NCI-H345 (cell line): ENCODE data around the gene KCNMA1.

Experiments used
- DNase-seq: peaks from one replicate; lab custom pipeline; 2025; lab: John Stamatoyannopoulos, UW

KCNMA1 gene

DNA sequence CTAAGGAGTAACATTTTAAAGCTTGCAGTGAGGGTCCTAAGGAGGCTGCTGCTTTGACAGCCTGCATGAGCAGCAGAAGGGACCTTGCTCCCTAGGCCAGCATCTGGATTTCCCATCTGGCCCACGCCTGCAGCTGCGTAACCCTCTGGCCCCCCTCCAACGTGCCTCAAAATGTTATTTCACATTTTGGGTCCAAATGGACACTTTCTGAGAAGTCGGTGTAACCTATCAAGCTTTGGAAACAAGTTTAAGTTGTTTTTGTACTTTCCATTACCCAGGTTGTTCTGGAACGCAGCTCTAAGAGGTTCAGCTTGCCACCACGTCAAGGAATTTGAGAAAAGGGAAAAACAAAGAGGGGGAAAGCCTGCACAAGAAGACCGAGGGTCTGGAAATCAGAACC lies 338.3 kb downstream of the KCNMA1 start:
- DNase-seq: no peak

DNA sequence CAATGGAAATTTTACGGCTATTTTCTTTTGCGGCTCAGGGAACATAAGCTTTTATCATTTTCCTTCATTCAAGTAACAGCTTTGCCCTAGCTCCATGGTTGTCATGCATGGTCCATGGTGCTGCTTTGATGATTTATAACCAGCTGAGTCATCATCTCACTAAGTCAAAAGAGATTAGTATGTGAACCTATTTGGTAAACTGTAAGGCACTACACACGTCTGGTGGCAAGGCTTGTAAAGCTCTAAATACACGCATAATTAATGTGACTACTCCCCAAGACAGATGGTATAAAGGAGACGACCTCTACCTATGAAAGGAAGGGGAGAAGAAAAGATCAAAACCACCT lies 340.2 kb downstream of the KCNMA1 start:
- no peak for DNase-seq

DNA sequence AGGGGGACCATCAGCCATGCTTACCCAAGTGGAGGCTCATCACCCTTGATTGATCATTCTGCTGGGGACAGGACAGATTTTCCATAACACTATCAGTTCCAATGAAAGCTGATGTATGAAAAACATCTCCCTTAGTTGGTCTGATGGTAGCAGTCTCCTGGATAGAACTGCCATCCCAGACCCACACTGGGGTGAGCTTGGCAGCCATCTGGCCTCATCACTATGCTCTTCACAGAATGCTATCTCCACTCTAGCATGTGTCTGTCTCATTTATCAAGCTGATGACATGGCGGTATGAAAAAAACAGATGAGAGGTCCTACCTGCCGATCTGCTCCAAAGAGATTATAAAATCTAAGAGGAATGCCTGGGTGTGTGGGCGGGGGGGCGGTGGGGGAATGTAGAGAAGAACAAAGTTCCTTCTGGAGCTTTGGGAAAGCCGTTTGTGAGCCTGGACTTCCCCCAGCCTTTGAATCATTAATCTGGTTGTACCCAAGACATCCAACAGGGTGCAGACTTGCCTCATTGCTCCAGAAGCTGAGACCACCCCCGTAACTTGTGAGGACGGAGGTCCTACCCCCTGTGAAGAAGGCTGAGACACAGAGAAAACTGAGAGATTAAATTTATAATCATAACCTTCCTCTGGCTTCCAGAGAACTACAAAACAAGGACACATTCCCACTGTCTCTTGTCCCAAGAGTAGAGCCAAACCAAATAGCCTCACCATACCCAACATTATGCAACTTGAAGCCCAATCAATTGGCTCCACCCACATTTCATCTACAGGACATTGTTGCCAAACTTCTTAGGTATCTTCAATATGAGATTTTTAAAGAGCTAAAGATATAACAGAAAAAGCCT lies 340.8 kb downstream of the KCNMA1 start:
- DNase-seq: no peak

DNA sequence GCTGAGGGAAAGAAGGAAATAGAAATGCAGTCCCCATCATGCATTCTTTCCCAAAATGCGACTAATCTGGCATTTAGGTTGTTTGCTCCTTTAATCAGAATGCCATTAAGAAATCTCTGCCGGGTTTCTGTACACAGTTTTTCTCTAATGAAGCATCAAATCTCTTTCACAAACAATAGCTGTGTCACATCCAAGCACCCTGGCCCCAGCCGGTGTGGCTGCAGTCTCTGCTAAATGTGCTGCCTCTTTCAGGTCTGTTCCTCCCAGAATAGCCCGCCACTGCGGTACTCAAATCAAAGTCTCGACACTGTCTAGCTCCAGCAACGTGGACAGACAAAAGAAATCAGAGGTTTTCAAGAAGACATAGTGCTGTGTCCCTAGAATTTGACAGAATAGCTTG lies 343.8 kb downstream of the KCNMA1 start:
- no peak for DNase-seq

DNA sequence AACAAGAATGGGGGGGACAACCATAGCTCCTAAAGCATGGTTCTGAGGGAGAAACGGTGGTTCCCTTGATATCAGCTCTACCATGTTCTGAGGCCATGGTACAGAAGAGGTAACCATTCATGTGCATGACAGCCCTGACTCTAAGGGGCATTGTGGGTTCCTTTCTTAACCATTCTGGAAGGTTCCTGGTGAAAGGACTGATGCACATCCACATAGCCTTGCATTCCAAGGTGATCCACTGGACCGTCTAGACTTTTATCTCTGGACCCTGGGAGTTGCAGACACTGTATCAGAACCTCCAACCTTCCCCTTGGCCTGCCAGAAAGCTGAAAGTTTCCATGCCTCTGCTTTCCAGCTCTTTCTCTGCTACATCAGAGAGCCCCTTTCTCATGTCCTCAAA lies 344.3 kb downstream of the KCNMA1 start:
- DNase-seq: no peak

DNA sequence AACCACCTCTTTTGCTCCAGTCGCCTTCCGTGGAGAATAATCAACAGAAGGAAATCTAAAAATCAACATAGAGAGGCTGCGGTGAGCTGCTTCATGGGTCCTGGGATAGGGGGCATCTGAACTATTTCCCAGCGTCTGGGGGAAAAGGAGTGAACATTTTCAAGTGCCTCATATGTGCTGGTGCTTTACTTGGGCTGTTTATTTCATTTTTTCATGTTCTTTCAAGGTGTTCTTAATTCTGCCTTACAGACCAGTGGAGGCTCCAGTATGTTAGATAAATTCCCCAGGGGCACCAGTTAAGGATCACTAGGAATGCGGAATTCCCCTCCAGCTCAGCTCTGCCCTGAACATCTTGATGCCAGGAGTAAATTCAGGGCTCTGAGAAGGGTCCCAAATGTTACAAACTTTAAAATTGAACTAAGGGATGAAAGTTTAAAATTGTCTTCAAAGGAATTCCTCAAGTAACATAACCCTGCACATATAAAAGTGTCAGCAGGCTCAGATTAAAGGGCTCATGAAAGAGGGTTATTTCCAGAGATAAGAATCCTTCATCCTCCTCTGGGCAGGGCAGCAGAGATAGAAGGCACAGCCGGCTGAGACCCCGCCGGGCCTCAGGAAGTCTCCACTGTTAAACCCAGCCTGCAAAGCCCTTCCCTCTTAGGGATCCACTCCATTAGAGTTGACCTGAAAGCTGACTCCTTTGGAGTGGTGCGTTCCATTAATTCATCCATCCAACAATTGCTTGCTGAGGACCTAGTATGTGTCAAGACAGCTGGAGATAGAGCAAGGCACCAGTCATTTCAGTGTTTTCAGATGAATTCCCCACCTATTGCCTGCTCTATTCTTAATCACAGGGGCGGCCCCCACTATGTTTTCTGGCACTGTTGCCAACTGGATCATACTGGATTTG lies 345.8 kb downstream of the KCNMA1 start:
- no peak for DNase-seq

DNA sequence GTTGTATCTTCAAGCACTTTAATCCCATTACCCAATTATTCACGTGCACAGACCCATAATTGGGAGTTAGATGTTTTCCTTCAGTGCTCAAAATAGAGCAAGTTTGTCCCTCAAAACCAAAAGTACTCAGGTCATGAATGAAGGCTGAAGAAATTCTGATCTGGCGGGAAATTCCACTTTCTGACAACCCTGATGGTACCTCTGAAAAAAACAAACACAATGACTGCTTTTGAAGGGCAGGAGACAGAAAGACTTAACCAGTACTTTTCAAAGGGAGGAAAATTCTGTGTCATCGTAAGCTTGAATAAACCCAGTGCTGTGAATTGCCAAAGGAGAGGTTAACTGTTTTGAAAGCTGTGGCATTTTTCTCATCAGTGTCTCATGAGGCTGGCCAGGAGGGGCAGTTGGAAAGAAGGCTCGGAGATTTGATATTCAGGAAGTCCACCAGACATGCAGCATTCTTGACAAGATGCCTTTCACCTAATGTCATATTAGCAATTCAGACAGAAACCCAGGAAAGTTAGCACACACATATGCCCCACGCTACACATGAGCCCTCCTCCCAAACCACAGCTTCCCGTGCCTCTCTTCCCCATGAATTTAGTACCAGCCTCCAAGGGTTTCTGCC lies 347.0 kb downstream of the KCNMA1 start:
- DNase-seq: no peak

DNA sequence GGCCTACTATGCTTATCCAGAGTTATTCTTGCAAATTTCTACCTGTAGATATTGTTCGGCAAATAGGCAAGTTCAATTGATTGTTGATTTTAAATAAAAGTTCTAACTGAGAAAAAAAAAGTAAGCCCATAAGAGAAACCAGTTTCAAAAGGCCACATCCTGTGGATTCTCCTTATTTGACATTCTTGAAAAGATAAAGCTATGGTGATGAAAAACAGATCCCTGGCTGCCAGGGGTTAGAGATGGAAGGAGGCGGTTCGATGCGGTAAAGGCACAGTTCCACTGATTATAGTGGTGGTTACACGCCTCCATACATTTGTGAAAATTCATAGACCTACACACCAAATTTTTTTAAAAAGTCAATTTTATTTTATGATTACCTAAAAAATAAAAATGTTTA lies 347.8 kb downstream of the KCNMA1 start:
- no peak for DNase-seq

DNA sequence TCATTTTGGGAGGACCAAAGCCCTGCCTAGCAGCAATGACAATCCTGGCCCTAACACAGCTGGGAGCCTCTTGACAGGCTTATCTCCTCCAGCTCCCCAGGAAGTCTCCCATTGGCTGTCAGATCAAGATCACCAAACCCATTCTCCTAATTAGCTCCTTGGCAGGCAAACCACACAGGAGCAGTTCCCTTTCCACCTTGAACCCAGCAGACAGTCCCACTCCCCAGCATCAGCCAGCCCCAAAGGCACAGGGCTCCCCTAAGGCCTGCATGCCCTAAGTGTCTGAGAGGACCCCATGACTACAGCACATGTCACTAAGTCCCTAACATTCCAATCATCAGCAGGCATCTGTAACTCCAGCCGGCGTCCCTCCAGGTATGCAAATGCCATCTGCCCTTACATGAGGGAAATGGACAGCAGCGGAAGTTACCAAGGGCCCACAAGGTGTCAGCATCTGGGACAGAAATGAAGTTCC lies 348.5 kb downstream of the KCNMA1 start:
- no peak for DNase-seq

DNA sequence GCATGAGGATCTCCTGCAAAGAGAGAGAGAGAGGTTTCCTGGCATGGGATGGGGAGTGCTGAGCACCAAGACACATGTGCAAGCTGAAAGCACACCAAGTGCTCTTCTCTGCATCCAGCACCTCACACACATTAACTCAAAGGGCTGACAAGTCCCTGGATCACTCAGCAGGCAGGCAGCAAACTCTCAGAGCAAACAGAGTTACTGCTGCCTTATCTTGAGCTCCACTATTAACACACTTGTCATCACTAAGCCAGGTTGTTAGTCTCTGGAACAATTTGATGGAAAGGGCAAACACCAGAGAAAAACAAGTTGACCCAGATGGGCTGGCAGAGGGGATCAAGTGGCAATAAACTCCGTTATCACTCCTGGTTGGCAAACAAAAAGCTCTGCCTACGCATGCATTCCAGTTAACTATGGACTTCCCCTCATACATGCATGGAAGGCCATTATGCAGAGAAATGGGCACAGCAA lies 349.9 kb downstream of the KCNMA1 start:
- no peak for DNase-seq

DNA sequence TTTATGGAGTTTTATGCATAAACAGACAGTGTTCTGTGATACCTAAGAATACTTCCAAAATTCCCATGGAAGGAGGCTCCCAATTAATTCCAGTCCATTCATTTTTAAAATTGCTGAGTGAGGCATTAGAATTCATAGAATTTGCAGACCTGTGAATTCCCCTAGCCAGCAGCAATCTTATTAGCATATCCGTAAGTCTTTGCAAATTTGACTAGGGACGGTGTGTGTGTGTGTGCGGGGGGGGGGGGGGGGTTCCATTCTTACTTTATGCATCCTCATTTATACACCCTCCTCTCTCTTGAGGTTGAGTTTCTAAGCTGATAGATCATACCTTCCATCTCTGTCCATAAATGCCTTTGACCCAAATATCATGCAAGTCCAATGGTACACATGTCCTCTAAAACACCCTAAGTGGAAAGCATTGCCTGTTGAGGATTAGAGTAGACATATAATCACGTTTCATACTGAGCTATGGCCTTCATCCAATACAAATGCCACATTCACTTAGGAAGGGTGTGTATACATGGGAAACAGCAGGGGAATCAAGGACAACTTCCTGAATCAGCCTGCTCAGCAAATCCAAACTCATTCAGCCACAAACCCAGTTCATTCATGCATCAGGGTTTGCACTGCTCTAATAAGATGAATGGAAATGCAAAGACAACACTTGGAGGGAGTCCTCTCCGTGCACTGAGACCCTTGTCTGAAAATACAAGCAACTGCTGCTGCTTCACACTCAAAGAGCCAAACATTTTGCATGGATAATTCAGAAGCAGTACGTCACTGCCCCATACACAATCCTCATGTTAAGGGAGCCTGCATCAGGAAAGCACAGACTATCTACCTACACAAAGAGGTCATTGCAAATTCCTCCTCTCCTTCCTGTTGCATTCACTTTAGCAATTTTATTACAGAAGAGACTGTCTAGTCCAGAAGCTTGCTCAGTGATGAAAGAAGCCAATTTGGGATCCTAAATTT lies 350.8 kb downstream of the KCNMA1 start:
- peak; percentile 29 for DNase-seq

DNA sequence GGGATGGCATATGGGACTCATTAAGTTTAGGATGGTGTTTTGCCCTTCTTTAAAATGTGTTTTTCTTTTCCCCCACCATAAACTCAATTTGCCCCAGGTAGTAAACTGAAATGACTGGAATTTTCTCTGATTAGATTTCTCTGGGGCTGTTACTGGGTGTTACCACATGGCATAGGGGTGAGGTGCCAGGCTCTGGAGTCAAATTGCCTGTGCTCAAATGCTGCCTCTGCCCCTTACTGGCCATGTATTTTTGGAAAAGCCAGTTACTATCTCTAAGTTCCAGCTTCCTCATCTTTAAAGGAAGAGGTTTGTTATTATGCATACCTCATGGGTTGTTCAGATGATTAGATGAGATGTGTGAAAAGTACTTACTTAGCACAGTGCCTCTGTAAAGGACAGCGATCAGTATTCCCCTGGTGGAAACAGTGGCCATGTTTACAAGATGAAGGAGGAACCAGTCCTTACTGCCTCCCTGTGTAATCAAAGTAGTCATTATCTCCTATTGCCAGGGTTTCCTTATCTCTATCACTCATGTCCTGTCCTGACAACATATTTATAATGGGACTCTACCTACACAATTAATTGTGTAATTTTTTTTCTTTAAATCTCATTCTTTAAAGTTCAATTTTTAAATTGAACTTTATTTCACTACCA lies 352.0 kb downstream of the KCNMA1 start:
- DNase-seq: no peak

DNA sequence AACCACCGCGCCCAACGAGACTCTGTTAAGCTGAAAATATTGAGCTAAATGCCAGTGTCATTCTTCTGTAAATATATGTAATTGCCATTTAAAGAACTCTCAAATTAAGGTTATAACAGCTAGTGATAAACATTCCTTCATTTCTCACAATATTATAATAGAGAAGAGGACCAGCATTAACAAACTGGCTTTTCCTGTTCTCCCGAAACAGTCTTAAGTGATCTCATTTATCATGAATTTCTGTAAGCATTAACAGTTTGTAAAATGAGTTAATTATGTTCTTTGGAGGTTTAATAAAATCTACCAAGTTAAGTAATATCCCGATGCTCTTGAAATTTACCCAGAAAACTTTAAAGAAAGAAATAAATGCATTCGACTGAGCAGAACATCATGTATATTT lies 352.8 kb downstream of the KCNMA1 start:
- no peak for DNase-seq

DNA sequence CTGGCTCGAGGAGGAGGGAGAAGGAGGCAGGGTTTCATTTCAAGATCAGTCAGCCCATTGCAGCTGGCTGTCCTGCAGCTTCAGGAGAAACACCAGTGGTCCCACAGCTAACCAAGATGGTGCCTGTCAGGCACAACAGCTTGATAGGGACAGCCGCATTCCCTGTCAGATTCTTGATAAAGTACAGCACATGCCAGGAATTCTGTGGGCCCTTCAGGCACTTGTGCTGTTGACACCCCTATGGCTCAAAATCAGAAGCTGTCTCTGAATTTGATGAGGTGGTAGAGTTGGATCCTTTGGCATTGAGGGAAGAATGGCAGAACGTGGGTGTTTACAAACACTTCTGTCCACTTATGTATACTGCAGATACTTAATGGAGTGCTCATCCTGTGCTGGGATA lies 354.3 kb downstream of the KCNMA1 start:
- no peak for DNase-seq

DNA sequence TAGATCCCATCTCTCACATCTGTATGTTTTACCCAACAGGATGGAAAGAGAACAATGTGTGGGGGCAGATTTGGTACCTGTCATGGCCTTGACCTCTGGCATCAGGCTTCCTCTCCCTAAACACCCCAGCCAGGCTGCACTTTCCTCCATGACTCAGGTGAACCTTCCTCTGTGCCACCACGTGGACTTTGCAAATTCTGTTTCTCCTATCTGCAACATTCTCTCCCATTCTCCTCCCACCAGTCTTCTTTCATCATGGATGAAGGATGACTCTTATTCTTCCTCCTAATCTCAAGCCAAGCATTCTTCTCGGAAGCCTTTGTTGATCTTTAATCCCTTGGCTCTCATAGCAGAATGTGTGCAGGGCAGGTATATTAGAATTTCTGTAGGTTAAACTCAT lies 355.4 kb downstream of the KCNMA1 start:
- no peak for DNase-seq

DNA sequence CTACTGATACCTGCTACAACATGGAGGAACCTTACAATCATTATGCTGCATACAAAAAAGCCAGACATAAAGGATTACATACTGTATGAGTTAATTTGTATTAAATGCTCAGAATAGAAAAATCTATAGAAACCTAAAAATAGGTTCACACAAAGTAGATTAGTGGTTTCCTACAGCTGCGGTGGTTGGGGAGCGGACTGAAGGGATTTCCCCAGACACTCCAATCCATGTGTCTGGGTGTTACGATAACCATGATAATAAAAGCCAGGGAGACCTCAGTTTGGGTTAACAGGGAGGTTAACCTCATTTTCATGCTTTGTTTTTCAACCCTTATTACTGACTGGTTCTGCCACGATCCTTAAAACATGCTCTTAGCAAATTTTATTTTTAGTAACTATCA lies 355.9 kb downstream of the KCNMA1 start:
- no peak for DNase-seq

DNA sequence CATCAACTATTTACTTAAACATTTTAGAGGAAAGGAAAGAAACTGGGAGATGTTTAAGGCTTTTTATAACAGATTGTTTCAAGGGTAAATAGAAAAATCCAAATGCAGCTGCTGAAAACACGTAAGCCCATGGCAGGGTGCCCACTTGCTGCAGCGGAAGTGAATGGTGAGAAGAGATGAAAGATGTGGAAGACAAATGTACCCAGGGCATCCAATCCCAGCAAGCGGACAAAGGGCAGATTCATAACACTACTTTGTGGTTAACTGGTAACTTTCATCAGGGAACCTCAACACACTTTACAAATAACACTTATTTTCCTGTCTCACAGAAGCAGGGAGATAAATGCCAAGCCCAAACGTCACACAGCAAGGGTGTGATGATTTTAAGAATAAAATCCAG lies 358.4 kb downstream of the KCNMA1 start:
- DNase-seq: peak; percentile 58

DNA sequence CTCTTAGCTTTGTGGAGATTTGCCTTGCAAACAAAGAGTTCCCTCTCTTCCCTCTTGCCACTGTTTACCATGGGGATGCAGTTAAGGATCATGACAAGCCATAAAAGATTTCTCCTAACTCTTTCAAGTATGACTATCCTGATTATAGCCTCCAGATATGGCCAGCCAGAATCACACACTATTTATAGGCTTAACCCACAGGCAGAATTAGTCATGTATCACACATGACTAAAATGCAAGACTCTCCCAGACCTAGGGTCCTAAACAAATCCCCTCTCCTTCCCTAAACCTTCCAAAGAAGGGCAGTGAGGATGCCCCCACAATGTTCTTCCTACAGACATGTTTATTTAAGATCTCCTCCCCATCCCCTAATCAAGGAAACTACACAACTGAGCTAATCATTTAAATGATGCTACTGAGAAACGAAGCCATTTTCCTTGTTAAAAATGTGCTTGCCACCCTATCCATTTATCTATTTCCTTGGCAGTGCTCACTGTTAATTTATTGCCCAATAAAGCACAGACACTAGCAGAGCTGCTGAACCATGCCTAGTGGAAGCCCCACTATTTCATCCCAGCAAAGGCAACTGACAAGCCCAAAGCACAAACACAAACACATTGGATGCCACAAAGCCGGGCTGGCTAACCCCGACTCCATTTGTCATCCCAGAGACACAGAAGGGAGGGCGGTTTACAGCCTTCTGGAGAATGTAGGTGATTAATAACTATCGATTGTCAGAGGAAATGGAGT lies 363.4 kb downstream of the KCNMA1 start:
- DNase-seq: no peak

DNA sequence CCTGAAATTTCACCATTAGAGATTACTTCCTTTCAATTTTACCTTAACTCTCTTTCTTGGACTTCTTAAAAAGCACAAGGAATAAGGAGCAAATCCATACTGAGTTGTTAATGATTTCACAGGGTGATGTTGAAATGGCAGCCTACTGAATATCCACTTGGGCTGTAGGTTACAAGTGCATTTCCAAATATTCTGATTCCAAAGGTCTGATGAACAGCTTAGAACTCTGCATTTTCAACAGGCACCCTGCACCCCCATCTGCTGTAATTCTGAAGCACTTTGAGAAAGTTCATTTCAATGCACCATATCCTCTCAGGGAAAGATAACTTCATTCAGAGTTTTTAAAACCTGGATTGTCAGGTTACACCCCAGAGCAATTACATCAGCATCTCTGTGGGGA lies 368.4 kb downstream of the KCNMA1 start:
- DNase-seq: no peak

DNA sequence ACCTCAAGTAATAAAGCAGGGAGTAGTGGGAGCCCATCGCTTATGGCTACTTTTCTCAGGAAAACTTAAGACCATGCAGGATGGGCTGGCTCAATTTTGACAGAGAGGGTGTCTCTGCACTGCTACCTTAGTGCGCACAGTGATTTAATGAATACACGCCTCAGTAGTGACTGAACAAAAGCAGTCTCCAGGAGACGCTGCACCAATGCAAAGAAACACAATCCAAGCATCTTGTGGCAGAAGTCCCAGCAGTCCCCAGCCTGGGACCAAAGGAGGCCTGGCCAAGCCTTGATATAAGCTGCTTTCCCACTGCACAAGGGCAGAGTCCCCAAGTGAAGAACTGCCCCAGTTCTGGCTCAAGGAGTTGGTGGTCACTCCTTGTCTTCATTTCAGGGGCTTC lies 368.9 kb downstream of the KCNMA1 start:
- no peak for DNase-seq
